Vagina (tissue), 2 donors: Measurements from ENCODE around the gene ZNF407. TPM values are rescaled to one million over a fixed set of nuclear protein-coding genes. Genes with fewer than 3 reads are reported as not detected.
"Not testable (repeated sequence)": the region's sequence is repeated elsewhere in the genome, so short reads cannot be mapped to it uniquely, and the experiment has no call there.

ENCODE experiments used
- DNase-seq, 2 donors: peaks; one replicate each; pipeline ENCODE4 v3.0.0-alpha.2; 2017; ENCODE audit errors: extremely low spot score in 2 of 2
- H3K27ac ChIP-seq: fragments of 200-600 bp; sonication (generic); one replicate; pipeline ENCODE4 v1.5.1; 2019
- H3K27me3 ChIP-seq: fragments of 200-600 bp; sonication (generic); one replicate; pipeline ENCODE4 v1.5.1; 2019
- H3K36me3 ChIP-seq, 2 donors: fragments of 200-600 bp; sonication (generic); one replicate each; pipeline ENCODE4 v1.5.1; 2017 to 2019
- H3K4me1 ChIP-seq: fragments of 200-600 bp; sonication (generic); one replicate; pipeline ENCODE4 v1.5.1; 2019
- H3K4me3 ChIP-seq, 2 donors: fragments of 200-600 bp; sonication (generic); 1 replicate in 1 of 2; 2 replicates in 1 of 2; pipeline ENCODE4 v1.5.1; 2016 to 2019
- H3K9me3 ChIP-seq: fragments of 200-600 bp; sonication (generic); one replicate; pipeline ENCODE4 v1.5.1; 2019
- CTCF ChIP-seq, 3 experiments: fragments of 450-650 bp in 2 of 3; fragments of 200-600 bp in 1 of 3; sonication (generic) in 1 of 3; IDR thresholded peaks; one replicate each; pipeline ENCODE4 v1.5.1; 2017 to 2019; ENCODE audit warnings: antibody characterized with exemption in 3 of 3, mild to moderate bottlenecking in 2 of 3, moderate library complexity in 2 of 3
- POLR2A ChIP-seq, 2 donors: fragments of 450-650 bp; IDR thresholded peaks; one replicate each; pipeline ENCODE4 v1.6.1; 2017; ENCODE audit warnings: antibody characterized with exemption in 2 of 2, mild to moderate bottlenecking in 2 of 2, moderate library complexity in 2 of 2
- POLR2AphosphoS5 ChIP-seq, 2 donors: sonication (generic); formaldehyde crosslinking; IDR thresholded peaks; one replicate each; pipeline ENCODE4 v1.9.0; 2017; ENCODE audit warnings: antibody characterized with exemption in 2 of 2, mild to moderate bottlenecking in 2 of 2, low read depth in 1 of 2; ENCODE audit not compliant: insufficient read depth in 1 of 2
- intact Hi-C: fragments of 100-400 bp; cut with DNase I; formaldehyde crosslinking; loops from one replicate; pipeline ENCODE4 v1.15.1; 2023
- total RNA-seq: library from RNA; depleted of rRNA; stranded (reverse); fragments of >200 nt; gene quantifications from one replicate; pipeline ENCODE4 v1.2.3, GENCODE V29; 2016

Gene ZNF407
- total RNA-seq, 1 donor from 2014 or later, result 15.5 TPM

GRCh38 chr18:75083131-75083530 lies 485.5 kb downstream of the ZNF407 start:
- H3K4me1 ChIP-seq, result no peaks in the 10 kb centered on the region
- H3K27ac ChIP-seq, result no peak overlapping the region
- H3K9me3 ChIP-seq, result no peaks in the 10 kb centered on the region
- TF ChIP-seq POLR2A (IDR thresholded peaks at IDR 0.05) (no peak), CTCF (IDR thresholded peaks at IDR 0.05) (no peak), POLR2AphosphoS5 (IDR thresholded peaks at IDR 0.05; ENCODE audit: insufficient read depth in 1 of 2, low read depth in 1 of 2) (no peak)
- no peaks in the 10 kb centered on the region for H3K36me3 ChIP-seq
- H3K4me3 ChIP-seq, result no peak overlapping the region
- H3K27me3 ChIP-seq, result no peaks in the 10 kb centered on the region
- intact Hi-C loops, result no loop called here
- peak in 1 of 2 donors; percentile 52 for DNase-seq

GRCh38 chr18:75083761-75084160 lies 486.1 kb downstream of the ZNF407 start:
- no peaks in the 10 kb centered on the region for H3K9me3 ChIP-seq
- intact Hi-C loops, result no loop called here
- no peak for TF ChIP-seq POLR2AphosphoS5 (IDR thresholded peaks at IDR 0.05; ENCODE audit: insufficient read depth in 1 of 2, low read depth in 1 of 2)
- TF ChIP-seq POLR2A (IDR thresholded peaks at IDR 0.05), result no peak
- TF ChIP-seq CTCF (IDR thresholded peaks at IDR 0.05), result no peak
- H3K36me3 ChIP-seq, result no peaks in the 10 kb centered on the region
- no peaks in the 10 kb centered on the region for H3K4me1 ChIP-seq
- DNase-seq, result peak in 1 of 2 donors; percentile 49
- H3K27me3 ChIP-seq, result no peaks in the 10 kb centered on the region
- no peak overlapping the region for H3K4me3 ChIP-seq
- H3K27ac ChIP-seq, result no peak overlapping the region

GRCh38 chr18:75085676-75086075 lies 488.0 kb downstream of the ZNF407 start:
- H3K36me3 ChIP-seq, result not testable (repeated sequence)

GRCh38 chr18:75086494-75087034 lies 488.9 kb downstream of the ZNF407 start:
- TF ChIP-seq CTCF (IDR thresholded peaks at IDR 0.05), result no peak
- TF ChIP-seq POLR2A (IDR thresholded peaks at IDR 0.05), result no peak
- TF ChIP-seq POLR2AphosphoS5 (IDR thresholded peaks at IDR 0.05; ENCODE audit: insufficient read depth in 1 of 2, low read depth in 1 of 2), result no peak
- intact Hi-C loops, result no loop called here

More at GRCh38 chr18:75085676-75086075, 488.0 kb downstream of the ZNF407 start:
- H3K4me3 ChIP-seq, intact Hi-C loops, H3K27ac ChIP-seq, H3K9me3 ChIP-seq, H3K4me1 ChIP-seq, H3K27me3 ChIP-seq, DNase-seq: not testable (repeated sequence)

GRCh38 chr18:75087119-75088020 lies 489.7 kb downstream of the ZNF407 start:
- no peaks in the 10 kb centered on the region for H3K9me3 ChIP-seq
- peak; percentile 71 to 84 for DNase-seq
- no peaks in the 10 kb centered on the region for H3K36me3 ChIP-seq
- H3K27me3 ChIP-seq, result no peaks in the 10 kb centered on the region
- intact Hi-C loops, result no loop called here
- no peak overlapping the region for H3K27ac ChIP-seq
- no peak overlapping the region for H3K4me3 ChIP-seq
- no peaks in the 10 kb centered on the region for H3K4me1 ChIP-seq
- TF ChIP-seq POLR2A (IDR thresholded peaks at IDR 0.05), result no peak
- TF ChIP-seq POLR2AphosphoS5 (IDR thresholded peaks at IDR 0.05; ENCODE audit: insufficient read depth in 1 of 2, low read depth in 1 of 2), result no peak
- TF ChIP-seq CTCF (IDR thresholded peaks at IDR 0.05), result no peak

More at GRCh38 chr18:75086494-75087034, 488.9 kb downstream of the ZNF407 start:
- H3K4me1 ChIP-seq, result no peaks in the 10 kb centered on the region
- no peaks in the 10 kb centered on the region for H3K36me3 ChIP-seq
- H3K9me3 ChIP-seq, result no peaks in the 10 kb centered on the region
- H3K27me3 ChIP-seq, result no peaks in the 10 kb centered on the region
- no peak overlapping the region for H3K27ac ChIP-seq
- peak; percentile 47 to 70 for DNase-seq
- H3K4me3 ChIP-seq, result no peak overlapping the region
